H1 (cell line): ENCODE measurements around the gene CLEC3A.

Experiments
- CEBPB ChIP-seq: IDR thresholded peaks from 2 replicates; pipeline ENCODE4 v1.6.1; 2012; ENCODE audit warnings: low read depth, low read length
- CHD2 ChIP-seq: IDR thresholded peaks from 2 replicates; pipeline ENCODE4 v1.6.1; 2012; ENCODE audit warnings: low read length, improper control_type of control experiment
- CREB1 ChIP-seq: IDR thresholded peaks from 2 replicates; pipeline ENCODE4 v1.6.1; 2012; ENCODE audit warnings: inconsistent platforms
- CTCF ChIP-seq, 3 experiments: IDR thresholded peaks; 1 replicate in 2 of 3; 2 replicates in 1 of 3; pipeline versions ENCODE4 v1.5.1 to v1.6.1; 2011; ENCODE audit warnings: low read length in 3 of 3, mild to moderate bottlenecking in 3 of 3, inconsistent platforms in 2 of 3, low read depth in 1 of 3, moderate library complexity in 1 of 3; ENCODE audit not compliant: insufficient read depth in 1 of 3; ENCODE audit errors: control extremely low read depth in 1 of 3
- JUND ChIP-seq: IDR thresholded peaks from 2 replicates; pipeline ENCODE4 v1.6.1; 2011; ENCODE audit warnings: mild to moderate bottlenecking, improper control_type of control experiment, low read length
- POLR2A ChIP-seq, 2 experiments: IDR thresholded peaks; 1 replicate in 1 of 2; 2 replicates in 1 of 2; pipeline ENCODE4 v1.6.1; 2011; ENCODE audit warnings: low read depth in 2 of 2, low read length in 2 of 2, mild to moderate bottlenecking in 2 of 2; ENCODE audit errors: control extremely low read depth in 1 of 2
- RFX5 ChIP-seq: IDR thresholded peaks from 2 replicates; pipeline ENCODE4 v1.6.1; 2011; ENCODE audit warnings: low read depth, low read length, improper control_type of control experiment, borderline replicate concordance
- YY1 ChIP-seq: IDR thresholded peaks from 2 replicates; pipeline ENCODE4 v1.6.1; 2011; ENCODE audit warnings: low read depth, mild to moderate bottlenecking, low read length

- 0 out of 2 replicates have a peak, but pooled peaks have one; percentile 17 for TF ChIP-seq JUND
- no peak for TF ChIP-seq CEBPB
- no peak for TF ChIP-seq RFX5
- no peak for TF ChIP-seq YY1
- TF ChIP-seq CHD2 = no peak
- TF ChIP-seq CREB1 = no peak
- no peak; a peak in 1 of 3 replicates for TF ChIP-seq POLR2A (IDR thresholded peaks at IDR 0.05; ENCODE audit: control extremely low read depth in 1 of 2, low read depth in 2 of 2, low read length in 2 of 2)
- TF ChIP-seq CTCF (IDR thresholded peaks at IDR 0.05; ENCODE audit: control extremely low read depth in 1 of 3, insufficient read depth in 1 of 3, low read depth in 1 of 3, low read length in 3 of 3) = no peak
Observed at GRCh38 chr16:77993111-77993985, 29.0 kb upstream of the CLEC3A start.
